ENCODE results near the gene CAPN12. TPM values are rescaled to one million over a fixed set of nuclear protein-coding genes. Genes with fewer than 3 reads are reported as not detected.

The CAPN12 gene
- polyA plus RNA-seq, 2 of the 4 experiments (the other 2 are of a cell fraction) = 10.0 to 11.7 TPM

- Histone ChIP-seq H3K4me2 (peak overlapping the region; percentile 74), H3K4me3 (peak overlapping the region; percentile 49), H3K9me3 (no peaks in the 10 kb centered on the region), H3K4me1 (peaks cover 57% of the 10 kb centered on the region), H3K27ac (peak overlapping the region; percentile 70 to 88)
- WGBS (ENCODE audit: missing lambda C conversion rate) = under 1% methylated on average over 25 of the region's 42 CpGs
- FAIRE-seq = no peak
- ChIA-PET CTCF (interaction anchor here (0.7 to 9.0 kb wide), 6 partner anchors 12 to 151 kb away, joined by 3 to 100 read pairs (median 6); no protein-coding TSS in a partner anchor), POLR2A (interaction anchor here (1.8 kb wide), 1 partner anchor 113 kb away, joined by 10 read pairs; no protein-coding TSS in a partner anchor)
- DNase-seq (ENCODE audit: low read depth in 1 of 2, low spot score in 1 of 2) = peak; percentile 80 to 81
- TF ChIP-seq USF2 (IDR thresholded peaks at IDR 0.05) (no peak), MAFK (IDR thresholded peaks at IDR 0.05; ENCODE audit: partially characterized antibody) (no peak), BHLHE40 (IDR thresholded peaks at IDR 0.05; ENCODE audit: low read depth, low read length) (no peak), TP53 (CRISPR knock-in tag; IDR thresholded peaks at IDR 0.05) (0 out of 2 replicates have a peak, but pooled peaks have one; percentile 22), MYC (IDR thresholded peaks at IDR 0.05; ENCODE audit: borderline replicate concordance, low read length) (peak; percentile 63; the same call in 1 of the 2 replicates), POLR2A (IDR thresholded peaks at IDR 0.05; ENCODE audit: low read length) (peak; percentile 43; the same call in 1 of the 2 replicates), CBX8 (IDR thresholded peaks at IDR 0.05) (no peak), EHF (CRISPR knock-in tag; IDR thresholded peaks at IDR 0.05) (no peak), RNF2 (IDR thresholded peaks at IDR 0.05; ENCODE audit: borderline replicate concordance, low read depth) (no peak), KDM1A (IDR thresholded peaks at IDR 0.05; ENCODE audit: low read depth) (no peak), HOXA7 (CRISPR knock-in tag; IDR thresholded peaks at IDR 0.05) (no peak), PHF8 (IDR thresholded peaks at IDR 0.05; ENCODE audit: borderline replicate concordance, low read depth) (peak; percentile 32; the same call in 1 of the 2 replicates), MAX (IDR thresholded peaks at IDR 0.05) (peak; percentile 56), CEBPB (IDR thresholded peaks at IDR 0.05) (no peak), POLR2AphosphoS2 (conservative IDR thresholded peaks at IDR 0.05; ENCODE audit: low read length) (no peak; the same call in 1 of the 2 replicates), RAD21 (conservative IDR thresholded peaks at IDR 0.05 in 1 of 2, IDR thresholded peaks at IDR 0.05 in 1 of 2) (peak; percentile 13 to 43; a peak in 4 of 5 replicates), ATOH8 (CRISPR knock-in tag; IDR thresholded peaks at IDR 0.05; ENCODE audit: low read depth) (no peak), NR3C1 (IDR thresholded peaks at IDR 0.05) (no peak), SMC3 (IDR thresholded peaks at IDR 0.05) (peak; percentile 38; the same call in 2 of the 3 replicates), HES2 (IDR thresholded peaks at IDR 0.05) (no peak), ZSCAN20 (CRISPR knock-in tag; IDR thresholded peaks at IDR 0.05) (no peak), RARB (CRISPR knock-in tag; IDR thresholded peaks at IDR 0.05) (no peak), MAZ (IDR thresholded peaks at IDR 0.05; ENCODE audit: borderline replicate concordance, low read depth, low read length) (no peak)
- TF ChIP-seq, protein P1, sequence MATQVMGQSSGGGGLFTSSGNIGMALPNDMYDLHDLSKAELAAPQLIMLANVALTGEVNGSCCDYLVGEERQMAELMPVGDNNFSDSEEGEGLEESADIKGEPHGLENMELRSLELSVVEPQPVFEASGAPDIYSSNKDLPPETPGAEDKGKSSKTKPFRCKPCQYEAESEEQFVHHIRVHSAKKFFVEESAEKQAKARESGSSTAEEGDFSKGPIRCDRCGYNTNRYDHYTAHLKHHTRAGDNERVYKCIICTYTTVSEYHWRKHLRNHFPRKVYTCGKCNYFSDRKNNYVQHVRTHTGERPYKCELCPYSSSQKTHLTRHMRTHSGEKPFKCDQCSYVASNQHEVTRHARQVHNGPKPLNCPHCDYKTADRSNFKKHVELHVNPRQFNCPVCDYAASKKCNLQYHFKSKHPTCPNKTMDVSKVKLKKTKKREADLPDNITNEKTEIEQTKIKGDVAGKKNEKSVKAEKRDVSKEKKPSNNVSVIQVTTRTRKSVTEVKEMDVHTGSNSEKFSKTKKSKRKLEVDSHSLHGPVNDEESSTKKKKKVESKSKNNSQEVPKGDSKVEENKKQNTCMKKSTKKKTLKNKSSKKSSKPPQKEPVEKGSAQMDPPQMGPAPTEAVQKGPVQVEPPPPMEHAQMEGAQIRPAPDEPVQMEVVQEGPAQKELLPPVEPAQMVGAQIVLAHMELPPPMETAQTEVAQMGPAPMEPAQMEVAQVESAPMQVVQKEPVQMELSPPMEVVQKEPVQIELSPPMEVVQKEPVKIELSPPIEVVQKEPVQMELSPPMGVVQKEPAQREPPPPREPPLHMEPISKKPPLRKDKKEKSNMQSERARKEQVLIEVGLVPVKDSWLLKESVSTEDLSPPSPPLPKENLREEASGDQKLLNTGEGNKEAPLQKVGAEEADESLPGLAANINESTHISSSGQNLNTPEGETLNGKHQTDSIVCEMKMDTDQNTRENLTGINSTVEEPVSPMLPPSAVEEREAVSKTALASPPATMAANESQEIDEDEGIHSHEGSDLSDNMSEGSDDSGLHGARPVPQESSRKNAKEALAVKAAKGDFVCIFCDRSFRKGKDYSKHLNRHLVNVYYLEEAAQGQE (IDR thresholded peaks at IDR 0.05) = no peak
- TF ChIP-seq, protein P2, sequence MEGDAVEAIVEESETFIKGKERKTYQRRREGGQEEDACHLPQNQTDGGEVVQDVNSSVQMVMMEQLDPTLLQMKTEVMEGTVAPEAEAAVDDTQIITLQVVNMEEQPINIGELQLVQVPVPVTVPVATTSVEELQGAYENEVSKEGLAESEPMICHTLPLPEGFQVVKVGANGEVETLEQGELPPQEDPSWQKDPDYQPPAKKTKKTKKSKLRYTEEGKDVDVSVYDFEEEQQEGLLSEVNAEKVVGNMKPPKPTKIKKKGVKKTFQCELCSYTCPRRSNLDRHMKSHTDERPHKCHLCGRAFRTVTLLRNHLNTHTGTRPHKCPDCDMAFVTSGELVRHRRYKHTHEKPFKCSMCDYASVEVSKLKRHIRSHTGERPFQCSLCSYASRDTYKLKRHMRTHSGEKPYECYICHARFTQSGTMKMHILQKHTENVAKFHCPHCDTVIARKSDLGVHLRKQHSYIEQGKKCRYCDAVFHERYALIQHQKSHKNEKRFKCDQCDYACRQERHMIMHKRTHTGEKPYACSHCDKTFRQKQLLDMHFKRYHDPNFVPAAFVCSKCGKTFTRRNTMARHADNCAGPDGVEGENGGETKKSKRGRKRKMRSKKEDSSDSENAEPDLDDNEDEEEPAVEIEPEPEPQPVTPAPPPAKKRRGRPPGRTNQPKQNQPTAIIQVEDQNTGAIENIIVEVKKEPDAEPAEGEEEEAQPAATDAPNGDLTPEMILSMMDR (IDR thresholded peaks at IDR 0.05) = 0 out of 3 replicates have a peak, but pooled peaks have one; percentile 12
- TF ChIP-seq, protein P3, sequence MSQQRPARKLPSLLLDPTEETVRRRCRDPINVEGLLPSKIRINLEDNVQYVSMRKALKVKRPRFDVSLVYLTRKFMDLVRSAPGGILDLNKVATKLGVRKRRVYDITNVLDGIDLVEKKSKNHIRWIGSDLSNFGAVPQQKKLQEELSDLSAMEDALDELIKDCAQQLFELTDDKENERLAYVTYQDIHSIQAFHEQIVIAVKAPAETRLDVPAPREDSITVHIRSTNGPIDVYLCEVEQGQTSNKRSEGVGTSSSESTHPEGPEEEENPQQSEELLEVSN (IDR thresholded peaks at IDR 0.05; ENCODE audit: borderline replicate concordance, low read depth) = peak; percentile 51; the same call in 1 of the 2 replicates
- TF ChIP-seq, protein P4, sequence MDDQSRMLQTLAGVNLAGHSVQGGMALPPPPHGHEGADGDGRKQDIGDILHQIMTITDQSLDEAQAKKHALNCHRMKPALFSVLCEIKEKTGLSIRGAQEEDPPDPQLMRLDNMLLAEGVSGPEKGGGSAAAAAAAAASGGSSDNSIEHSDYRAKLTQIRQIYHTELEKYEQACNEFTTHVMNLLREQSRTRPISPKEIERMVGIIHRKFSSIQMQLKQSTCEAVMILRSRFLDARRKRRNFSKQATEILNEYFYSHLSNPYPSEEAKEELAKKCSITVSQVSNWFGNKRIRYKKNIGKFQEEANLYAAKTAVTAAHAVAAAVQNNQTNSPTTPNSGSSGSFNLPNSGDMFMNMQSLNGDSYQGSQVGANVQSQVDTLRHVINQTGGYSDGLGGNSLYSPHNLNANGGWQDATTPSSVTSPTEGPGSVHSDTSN (IDR thresholded peaks at IDR 0.05) = peak; percentile 88
- TF ChIP-seq, protein P5, sequence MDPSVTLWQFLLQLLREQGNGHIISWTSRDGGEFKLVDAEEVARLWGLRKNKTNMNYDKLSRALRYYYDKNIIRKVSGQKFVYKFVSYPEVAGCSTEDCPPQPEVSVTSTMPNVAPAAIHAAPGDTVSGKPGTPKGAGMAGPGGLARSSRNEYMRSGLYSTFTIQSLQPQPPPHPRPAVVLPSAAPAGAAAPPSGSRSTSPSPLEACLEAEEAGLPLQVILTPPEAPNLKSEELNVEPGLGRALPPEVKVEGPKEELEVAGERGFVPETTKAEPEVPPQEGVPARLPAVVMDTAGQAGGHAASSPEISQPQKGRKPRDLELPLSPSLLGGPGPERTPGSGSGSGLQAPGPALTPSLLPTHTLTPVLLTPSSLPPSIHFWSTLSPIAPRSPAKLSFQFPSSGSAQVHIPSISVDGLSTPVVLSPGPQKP (IDR thresholded peaks at IDR 0.05; ENCODE audit: low read depth, low read length) = no peak
- ATAC-seq = peak; percentile 11 to 53
Measured at GRCh38 chr19:38736036-38736412, 8.2 kb downstream of the CAPN12 start.
